ENCODE measurements around the gene PTPRT. TPM values are rescaled to one million over a fixed set of nuclear protein-coding genes. Genes with fewer than 3 reads are reported as not detected.

PTPRT gene
- total RNA-seq, 1 donor from 2014 or later: 23.5 TPM

DNA sequence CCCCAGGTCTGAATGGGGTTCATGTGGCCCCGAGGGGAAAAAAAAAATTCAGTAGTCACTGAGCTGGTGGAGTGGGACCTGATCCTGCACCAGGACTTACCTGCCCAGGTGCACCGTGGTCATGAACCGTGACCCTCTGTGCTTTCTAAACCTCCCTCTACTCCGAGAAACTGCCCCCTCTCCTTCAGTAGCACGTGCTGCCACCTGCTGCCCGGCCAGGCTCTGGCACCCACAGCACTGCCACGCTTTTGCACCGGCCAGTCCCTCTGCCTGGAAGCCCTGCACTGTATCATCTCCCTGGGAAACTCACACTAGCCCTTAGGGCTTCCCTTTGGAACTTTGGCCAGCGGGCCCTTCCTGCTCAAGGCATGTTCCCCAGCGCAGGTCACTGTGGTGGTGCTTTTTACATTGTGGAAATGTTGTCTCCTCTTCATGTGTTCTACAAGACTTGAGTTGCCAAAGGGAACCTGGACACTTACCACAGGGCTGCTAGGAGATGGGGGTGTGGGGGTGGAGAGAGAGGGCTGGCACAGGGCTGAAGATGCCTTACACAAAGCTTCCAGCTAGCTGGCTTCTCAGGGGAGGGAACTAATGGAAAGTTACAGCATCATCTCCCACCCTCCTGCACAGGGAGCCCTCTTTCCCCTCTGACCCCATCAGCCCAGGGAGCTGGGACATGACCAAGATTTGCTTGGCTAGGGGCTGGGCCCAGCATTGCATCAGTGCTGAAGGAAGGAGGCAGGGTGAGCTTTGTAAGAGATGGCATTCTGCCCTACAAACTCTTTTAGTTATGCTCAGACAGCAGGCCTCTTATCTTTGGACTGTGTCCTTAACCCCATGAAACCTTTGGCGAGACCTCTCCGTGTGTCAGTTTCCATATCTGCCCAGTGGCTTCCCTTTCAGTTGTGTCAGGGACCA is 2.5 kb upstream of the PTPRT start:
- TF ChIP-seq, protein P1, sequence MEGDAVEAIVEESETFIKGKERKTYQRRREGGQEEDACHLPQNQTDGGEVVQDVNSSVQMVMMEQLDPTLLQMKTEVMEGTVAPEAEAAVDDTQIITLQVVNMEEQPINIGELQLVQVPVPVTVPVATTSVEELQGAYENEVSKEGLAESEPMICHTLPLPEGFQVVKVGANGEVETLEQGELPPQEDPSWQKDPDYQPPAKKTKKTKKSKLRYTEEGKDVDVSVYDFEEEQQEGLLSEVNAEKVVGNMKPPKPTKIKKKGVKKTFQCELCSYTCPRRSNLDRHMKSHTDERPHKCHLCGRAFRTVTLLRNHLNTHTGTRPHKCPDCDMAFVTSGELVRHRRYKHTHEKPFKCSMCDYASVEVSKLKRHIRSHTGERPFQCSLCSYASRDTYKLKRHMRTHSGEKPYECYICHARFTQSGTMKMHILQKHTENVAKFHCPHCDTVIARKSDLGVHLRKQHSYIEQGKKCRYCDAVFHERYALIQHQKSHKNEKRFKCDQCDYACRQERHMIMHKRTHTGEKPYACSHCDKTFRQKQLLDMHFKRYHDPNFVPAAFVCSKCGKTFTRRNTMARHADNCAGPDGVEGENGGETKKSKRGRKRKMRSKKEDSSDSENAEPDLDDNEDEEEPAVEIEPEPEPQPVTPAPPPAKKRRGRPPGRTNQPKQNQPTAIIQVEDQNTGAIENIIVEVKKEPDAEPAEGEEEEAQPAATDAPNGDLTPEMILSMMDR (IDR thresholded peaks at IDR 0.05): peak in 1 of 3 experiments; percentile 12
- peaks cover 7% of the 10 kb centered on the region for H3K27me3 ChIP-seq
- intact Hi-C loops (cut with DNase I): no loop called here

DNA sequence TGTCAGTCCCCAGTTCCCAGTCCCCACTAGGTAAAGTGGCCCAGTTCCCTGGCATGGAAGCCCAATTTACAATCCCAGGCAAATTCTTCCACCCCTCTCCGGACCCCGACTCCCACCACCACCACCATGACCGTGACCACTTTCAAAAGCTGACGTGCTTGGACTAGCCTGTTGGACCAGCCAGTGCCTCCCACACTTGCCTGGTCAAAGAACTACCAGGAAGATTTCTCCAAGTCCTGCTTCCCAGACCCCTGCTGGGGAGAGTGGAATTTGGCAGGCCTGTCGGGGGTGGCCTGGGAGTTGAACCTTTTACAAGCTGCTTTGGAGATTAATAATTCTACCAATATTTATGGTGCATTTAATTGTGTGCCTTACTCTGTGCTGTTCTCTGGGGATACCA is 1.4 kb upstream of the PTPRT start:
- Histone ChIP-seq H3K9me3 (no peaks in the 10 kb centered on the region), H3K4me3 (no peak overlapping the region), H3K36me3 (no peaks in the 10 kb centered on the region), H3K27me3 (peaks cover 7% of the 10 kb centered on the region), H3K27ac (no peak overlapping the region), H3K4me1 (peaks cover 11 to 12% of the 10 kb centered on the region in 2 donors)
- DNase-seq (ENCODE audit: low spot score in 2 of 2): no peak
- intact Hi-C loops (cut with DNase I): no loop called here
- TF ChIP-seq, protein P1 (IDR thresholded peaks at IDR 0.05): no peak

More for the DNA sequence above, 2.5 kb upstream of the PTPRT start:
- peaks cover 11 to 12% of the 10 kb centered on the region in 2 donors for H3K4me1 ChIP-seq
- no peaks in the 10 kb centered on the region for H3K36me3 ChIP-seq
- H3K27ac ChIP-seq: no peak overlapping the region
- no peak for DNase-seq (ENCODE audit: low spot score in 2 of 2)
- H3K4me3 ChIP-seq: no peak overlapping the region
- no peaks in the 10 kb centered on the region for H3K9me3 ChIP-seq

GRCh38 chr20:43190332-43190953 is 737 bp upstream of the PTPRT start:
- Histone ChIP-seq H3K27ac (no peak overlapping the region), H3K9me3 (no peaks in the 10 kb centered on the region), H3K4me1 (peaks cover 11 to 12% of the 10 kb centered on the region in 2 donors), H3K27me3 (peaks cover 7% of the 10 kb centered on the region), H3K36me3 (no peaks in the 10 kb centered on the region), H3K4me3 (no peak overlapping the region)
- TF ChIP-seq, protein P1 (IDR thresholded peaks at IDR 0.05): no peak
- intact Hi-C loops (cut with DNase I): no loop called here
- DNase-seq (ENCODE audit: low spot score in 2 of 2): no peak

DNA sequence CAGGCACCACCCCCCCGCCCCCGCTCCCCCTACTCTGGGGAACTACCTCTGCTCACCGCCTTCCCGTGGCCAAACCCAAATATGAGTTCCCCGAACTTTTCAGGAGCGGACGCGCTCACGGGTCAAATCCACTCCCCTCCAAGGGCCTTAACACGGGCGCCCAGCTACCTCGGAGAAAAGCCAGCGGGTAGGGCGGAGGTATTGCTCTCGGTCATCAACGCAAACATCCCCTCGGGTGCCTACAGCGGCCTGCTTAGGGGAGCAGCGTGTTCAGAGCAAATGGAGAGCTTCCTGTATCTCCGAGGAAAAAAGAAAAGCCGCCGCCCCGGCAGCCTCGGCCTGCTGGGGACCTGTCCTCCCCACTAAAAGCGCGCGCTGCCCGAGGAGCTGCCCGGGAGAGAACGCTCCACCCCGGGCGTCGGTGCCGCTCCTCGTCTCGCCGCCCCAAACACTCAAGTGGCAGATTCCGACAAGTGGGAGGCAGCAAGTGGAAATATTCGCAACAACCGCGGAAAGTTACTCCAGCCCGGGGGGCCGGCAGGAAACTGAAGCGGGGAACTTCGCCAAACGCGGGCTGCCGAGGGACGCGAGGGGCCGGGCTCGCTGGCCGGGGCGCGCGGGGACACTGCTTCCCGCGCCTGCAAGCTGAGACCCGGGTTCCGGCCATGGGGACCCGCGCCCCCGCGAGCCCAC is 699 bp downstream of the PTPRT start:
- Histone ChIP-seq H3K27ac (no peak overlapping the region), H3K36me3 (no peaks in the 10 kb centered on the region), H3K4me3 (peak overlapping the region; percentile 26 to 57), H3K9me3 (no peaks in the 10 kb centered on the region), H3K27me3 (peaks cover 7% of the 10 kb centered on the region), H3K4me1 (peaks cover 11 to 12% of the 10 kb centered on the region in 2 donors)
- no peak for DNase-seq (ENCODE audit: low spot score in 2 of 2)
- intact Hi-C loops (cut with DNase I): loop anchor here (10.0 kb wide), 1 partner anchor 1454 kb away; no protein-coding TSS in a partner anchor
- TF ChIP-seq, protein P1 (IDR thresholded peaks at IDR 0.05): no peak

GRCh38 chr20:43188234-43188653 is 1.5 kb downstream of the PTPRT start:
- H3K36me3 ChIP-seq: no peaks in the 10 kb centered on the region
- intact Hi-C loops (cut with DNase I): loop anchor here (10.0 kb wide), 1 partner anchor 1453 kb away; no protein-coding TSS in a partner anchor
- TF ChIP-seq, protein P1 (IDR thresholded peaks at IDR 0.05): no peak
- DNase-seq (ENCODE audit: low spot score in 2 of 2): no peak
- no peak overlapping the region for H3K27ac ChIP-seq
- peaks cover 7% of the 10 kb centered on the region for H3K27me3 ChIP-seq
- H3K4me1 ChIP-seq: peaks cover 11 to 12% of the 10 kb centered on the region in 2 donors
- H3K9me3 ChIP-seq: no peaks in the 10 kb centered on the region
- H3K4me3 ChIP-seq: peak overlapping the region in 1 of 2 donors; percentile 57
